Stimulated activated CD4-positive, alpha-beta T cell treated with anti-CD3 and anti-CD28 coated beads, Interleukin-15, amount 100 ng/mL, for 1 hour (primary cell): ENCODE data around the gene PERM1.
A peak's percentile ranks its signal among the peaks of the same experiment; 100 is the strongest.
"Not testable (repeated sequence)": the region's sequence is repeated elsewhere in the genome, so short reads cannot be mapped to it uniquely, and the experiment has no call there.

Source experiments
- DNase-seq, 2 donors: peaks; one replicate each; pipeline ENCODE4 v3.0.0-alpha.2; 2020; ENCODE audit warnings: low read depth in 1 of 2, low spot score in 1 of 2

PERM1 gene

DNA sequence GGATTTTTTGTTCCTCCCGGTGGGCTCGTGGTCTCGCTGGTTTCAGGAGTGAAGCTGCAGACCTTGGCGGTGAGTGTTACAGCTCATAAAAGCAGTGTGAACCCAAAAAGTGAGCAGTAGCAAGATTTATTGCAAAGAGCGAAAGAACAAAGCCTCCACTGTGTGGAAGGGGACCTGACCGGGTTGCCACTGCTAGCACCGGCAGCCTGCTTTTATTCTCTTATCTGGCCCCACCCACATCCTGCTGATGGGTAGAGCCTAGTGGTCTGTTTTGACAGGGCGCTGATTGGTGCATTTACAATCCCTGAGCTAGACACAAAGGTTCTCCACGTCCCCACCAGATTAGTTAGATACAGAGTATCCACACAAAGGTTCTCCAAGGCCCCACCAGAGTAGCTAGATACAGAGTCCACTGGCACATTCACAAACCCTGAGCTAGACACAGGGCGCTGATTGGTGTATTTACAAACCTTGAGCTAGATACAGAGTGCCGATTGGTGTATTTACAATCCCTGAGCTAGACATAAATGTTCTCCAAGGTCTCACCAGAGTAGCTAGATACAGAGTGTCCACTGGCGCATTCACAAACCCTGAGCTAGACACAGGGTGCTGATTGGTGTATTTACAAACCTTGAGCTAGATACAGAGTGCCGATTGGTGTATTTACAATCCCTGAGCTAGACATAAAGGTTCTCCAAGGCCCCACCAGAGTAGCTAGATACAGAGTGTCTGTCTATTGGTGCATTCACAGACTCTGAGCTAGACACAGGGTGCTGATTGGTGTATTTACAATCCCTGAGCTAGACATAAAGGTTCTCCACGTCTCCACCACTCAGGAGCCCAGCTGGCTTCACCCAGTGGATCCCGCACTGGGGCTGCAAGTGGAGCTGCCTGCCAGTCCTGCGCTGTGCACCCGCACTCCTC is 35.8 kb upstream of the PERM1 start:
- not testable (repeated sequence) for DNase-seq

DNA sequence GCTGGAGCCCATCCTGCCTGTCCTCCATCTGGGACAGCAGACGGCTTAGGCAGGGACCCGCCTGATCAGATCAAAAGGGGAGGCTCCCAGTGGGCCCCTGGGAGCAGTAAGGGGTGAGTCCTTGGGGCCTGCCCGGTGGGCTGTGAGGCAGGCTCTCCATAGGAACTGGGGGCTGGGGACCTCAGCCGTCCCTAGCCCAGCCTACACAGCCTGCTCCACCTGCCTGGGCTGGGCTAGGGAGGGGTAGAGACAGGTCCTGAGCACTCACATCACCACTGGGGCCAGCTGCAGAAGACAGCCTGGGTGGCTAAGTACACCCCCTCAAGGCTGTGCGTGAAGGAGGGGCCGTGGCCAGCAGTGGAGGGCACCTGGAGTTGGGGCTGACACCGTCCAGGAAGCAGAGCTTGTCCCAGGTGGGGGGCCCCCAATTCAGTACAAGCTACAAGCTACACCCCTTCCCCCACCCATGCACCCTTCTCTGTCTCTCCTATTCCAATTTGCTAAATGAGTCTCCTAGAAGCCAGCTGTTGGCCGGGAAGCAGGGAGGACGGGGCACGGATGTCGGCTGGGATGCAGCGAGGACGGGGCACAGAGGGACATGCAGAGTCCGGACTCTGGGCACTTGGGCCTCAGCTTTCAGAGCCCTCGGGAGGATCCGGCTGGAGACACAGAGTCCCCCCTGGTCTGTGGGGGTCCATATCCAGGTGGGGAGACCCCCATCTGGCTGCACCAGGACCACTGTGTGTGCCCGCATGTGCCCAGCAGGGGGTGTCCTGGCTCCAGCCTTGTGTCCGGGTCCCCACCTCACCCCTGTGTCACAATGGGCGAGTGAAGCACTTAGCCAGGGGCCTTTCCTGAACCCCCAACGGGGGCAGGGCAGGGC is 33.1 kb upstream of the PERM1 start:
- no peak for DNase-seq

DNA sequence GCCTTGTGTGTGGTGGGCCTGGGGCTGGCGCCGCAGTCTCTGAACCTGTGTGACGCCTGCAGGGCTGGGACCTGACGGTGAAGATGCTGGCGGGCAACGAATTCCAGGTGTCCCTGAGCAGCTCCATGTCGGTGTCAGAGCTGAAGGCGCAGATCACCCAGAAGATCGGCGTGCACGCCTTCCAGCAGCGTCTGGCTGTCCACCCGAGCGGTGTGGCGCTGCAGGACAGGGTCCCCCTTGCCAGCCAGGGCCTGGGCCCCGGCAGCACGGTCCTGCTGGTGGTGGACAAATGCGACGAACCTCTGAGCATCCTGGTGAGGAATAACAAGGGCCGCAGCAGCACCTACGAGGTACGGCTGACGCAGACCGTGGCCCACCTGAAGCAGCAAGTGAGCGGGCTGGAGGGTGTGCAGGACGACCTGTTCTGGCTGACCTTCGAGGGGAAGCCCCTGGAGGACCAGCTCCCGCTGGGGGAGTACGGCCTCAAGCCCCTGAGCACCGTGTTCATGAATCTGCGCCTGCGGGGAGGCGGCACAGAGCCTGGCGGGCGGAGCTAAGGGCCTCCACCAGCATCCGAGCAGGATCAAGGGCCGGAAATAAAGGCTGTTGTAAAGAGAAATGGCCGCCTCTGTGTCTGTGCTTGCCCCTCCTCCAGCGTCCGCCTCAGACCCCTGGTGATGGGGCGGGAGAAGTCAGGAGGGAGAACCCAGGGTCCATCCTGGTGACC is 32.2 kb upstream of the PERM1 start:
- no peak for DNase-seq

DNA sequence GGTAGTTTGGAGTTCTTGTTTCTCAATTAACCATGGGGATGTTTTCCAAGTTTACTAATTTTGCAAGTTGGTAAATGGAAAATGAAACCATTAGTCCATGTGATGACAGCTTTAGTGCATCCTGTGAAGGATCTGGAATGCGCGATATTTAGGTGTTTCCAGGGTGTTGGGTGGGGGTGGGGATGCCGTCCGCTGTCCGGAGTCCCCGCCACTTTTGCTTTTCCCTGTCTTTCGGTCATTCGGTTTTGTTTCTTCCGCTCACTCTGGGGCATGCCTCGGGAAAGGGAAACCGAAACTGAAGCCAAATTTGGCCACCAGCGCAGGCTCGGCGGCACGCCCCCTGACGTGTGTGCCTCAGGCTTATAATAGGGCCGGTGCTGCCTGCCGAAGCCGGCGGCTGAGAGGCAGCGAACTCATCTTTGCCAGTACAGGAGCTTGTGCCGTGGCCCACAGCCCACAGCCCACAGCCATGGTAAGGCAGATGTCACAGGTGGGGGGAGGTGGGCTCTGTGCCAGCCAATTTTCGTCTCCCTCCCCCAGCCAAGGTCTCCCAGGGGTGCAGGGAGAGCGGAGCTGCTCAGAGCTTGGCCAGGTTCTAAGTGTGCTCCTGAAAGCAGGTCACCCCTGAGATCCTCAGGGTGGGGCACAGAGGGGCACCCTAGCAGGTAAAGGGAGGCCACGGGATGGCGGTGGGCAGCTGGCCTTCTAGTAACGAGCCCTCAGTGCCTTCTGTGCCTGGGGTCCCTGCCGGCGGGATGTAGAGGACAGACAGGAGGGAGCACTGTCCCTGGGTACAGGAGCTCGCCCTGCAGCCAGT is 31.4 kb upstream of the PERM1 start, which contains the start of gene ISG15:
TSS of gene ISG15 (plus strand) at position 393 of the 817 bp plus-strand sequence. CDS start at position 470, 77 bp downstream.
- DNase-seq = peak; percentile 68 to 76

DNA sequence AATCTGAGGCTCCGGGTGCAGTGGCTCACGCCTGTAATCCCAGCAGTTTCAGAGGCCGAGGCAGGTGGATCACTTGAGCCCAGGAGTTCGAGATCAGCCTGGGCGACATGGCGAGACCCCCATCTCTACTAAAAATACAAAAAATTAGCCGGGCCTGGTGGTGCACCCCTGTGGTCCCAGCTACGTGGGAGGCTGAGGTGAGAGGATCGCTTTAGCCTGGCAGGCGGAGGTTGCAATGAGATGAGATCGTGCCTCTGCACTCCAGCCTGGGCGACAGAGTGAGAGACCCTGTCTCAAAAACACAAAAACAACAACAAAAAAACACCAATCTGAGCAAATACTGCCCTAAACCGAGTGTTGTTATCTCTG is 30.8 kb upstream of the PERM1 start:
- DNase-seq = not testable (repeated sequence)

- DNase-seq = no peak
These were observed 29.6 kb upstream of the PERM1 start for GRCh38 chr1:1011396-1011949.

- DNase-seq = not testable (repeated sequence)
These were observed 28.2 kb upstream of the PERM1 start for GRCh38 chr1:1010131-1010530.

DNA sequence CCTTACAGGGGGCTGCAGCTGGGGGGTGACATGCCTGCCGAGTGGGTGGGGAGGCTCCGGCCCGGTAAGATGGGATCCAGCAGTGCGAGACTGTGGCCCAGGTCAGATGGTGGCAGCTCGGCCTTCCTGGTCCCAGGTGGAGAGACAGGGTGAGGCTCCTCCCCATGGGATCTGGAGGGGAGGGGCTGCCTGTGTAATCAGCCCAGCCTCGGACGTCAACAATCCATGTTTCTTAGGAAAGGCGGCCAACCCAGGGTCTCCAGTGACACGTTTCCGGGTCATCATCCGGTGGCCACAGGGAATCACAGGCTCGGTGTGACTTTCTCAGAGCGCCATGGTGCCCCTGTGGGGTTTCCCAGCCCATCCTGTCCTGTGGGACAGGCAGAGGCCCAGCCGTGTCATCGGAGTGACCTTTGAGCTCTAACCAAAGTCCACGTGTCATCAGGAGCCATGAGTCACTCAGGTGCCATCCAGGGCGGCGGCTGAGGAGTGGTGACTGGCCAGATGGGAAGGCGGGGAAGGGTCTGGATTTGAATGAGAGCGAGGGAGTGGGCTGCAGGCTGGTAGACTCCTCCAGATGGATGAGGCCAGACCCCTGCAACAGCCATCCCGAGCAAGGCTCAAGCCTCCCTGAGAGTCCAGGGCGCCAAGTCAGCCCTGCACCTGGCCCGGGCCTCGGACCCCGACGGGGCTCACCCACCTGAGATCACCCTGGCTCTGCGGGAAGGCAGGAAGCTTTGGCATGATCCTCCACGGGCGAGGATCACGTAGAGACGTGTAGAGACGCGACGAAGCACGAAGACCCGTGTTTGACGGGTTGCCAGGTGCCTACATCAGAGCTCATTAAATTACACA is 24.6 kb upstream of the PERM1 start:
- no peak for DNase-seq

DNA sequence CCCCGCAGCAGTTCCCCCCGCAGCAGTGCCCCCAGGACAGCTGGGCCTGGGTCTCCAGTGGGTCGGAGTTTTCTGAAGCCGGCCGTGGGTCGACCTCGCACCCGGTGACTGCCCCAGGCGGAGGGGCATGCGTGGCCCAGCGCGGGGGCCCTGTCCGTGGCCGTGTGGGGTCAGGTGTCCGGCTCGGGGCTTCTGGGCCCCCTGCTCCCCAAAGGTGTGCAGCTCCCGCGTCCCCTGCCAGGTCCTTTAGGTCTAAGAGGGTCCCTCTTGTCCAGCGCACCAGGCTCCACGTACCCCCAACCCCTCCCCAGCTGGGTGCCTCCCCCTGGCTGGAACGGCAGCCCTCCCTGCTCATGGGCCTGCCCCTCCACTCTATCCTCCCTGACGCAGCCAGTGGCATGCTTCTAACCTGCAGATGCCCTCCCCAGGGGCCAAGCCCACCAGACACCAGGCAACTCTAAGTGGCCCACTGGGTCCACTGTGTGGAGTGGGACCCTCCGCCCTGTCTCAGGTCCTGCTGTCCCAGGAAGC is 23.9 kb upstream of the PERM1 start:
- DNase-seq = no peak

DNA sequence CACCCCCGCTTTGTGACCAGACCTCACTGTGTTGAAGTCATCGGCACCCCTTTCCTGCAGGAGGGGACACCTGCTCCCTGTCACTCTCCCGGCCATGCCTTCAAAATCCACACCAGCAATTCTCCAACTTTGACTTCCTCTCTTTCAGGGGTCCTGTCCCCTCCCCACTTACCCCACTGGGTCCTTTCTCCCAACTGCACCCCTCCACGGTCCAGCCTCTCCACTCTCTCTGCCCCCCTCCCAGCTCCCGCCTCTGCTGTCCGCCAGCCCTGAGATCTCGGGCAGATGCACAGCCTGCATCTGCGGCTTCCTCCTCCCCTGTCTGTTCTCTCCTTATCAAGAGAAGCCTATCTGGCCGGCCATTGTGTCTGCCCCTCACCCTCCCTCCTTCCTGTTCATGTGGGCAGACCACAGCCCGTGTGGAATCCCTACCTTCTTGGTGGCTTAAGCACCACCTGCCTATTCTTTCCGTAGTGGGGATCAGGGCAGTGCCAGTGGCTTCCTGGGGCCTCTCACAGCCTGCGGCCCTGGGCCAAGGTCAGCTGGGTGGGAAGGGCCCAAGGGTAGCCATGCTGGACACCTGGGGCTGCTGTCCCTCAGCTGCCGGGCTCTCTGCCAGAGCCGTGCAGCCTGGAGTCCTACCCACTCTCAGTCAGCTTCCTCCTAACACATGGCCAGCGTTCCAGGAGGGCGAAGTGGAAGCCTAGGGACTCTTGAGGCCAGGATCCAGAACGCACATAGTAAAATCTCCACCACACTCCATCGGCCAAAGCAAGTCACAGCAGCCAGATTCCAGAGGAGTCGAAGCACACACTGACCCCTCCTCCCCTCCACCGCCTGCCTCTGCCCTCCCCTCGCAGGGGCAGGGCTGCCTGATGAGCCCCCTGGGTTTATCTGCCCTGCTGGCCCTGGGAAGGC is 23.1 kb upstream of the PERM1 start:
- DNase-seq = no peak

DNA sequence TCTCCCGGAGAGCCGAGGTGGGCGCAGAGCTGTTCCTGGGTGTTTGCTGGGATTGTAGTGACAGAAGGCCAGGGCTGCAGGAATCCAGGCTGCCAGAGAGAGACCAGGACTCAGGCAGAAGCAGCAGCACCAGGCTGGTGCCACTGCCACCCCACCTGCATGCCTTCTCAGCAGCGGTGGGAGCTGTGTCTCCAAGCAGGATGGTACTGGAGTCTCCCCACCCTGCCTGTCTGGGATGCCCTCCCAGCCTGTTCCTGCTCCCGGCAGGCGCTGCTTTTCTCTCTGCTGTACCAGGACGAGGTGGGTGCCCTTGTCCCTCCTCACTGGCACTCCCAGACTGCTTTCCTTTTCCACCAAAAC is 22.5 kb upstream of the PERM1 start:
- DNase-seq = no peak

GRCh38 chr1:1003618-1004419 is 21.9 kb upstream of the PERM1 start:
- DNase-seq = no peak

- DNase-seq = no peak
These were observed 19.3 kb upstream of the PERM1 start for GRCh38 chr1:1001057-1001783.

DNA sequence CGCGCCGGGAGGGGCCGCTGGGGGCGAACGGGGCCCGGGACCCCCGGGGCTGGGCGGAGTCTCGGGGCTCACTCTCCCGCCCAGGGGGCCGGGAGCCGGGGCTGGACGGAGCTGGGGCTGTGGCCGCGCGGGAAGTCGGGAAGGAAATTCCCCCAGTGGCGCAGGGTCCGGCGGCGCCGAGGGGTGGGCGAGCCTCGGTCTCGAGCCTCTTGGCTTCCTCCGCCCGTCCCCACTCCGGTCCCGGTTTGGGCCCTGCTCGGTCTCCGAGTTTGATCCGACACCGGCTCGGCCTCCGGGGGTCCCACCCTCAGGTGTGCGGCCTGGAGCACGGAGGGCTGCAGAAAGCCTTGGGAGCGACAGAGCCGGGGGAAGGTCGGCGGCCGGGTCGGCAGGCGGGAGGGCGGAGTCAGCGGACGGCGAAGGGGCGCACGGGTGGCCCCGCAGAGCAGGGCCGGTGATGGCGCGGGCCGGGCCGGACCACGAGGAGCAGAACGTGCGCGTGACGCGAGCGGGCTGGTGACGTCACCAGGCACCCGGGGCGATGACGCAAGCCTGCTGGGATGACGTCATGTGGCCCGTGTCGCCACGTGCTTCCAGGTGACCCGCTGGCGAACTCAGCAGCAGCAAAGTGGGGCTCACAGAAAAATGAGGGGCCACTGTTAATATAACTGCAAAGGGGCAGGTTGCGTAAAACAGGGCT is 18.6 kb upstream of the PERM1 start:
- DNase-seq = peak in 1 of 2 donors; percentile 63

DNA sequence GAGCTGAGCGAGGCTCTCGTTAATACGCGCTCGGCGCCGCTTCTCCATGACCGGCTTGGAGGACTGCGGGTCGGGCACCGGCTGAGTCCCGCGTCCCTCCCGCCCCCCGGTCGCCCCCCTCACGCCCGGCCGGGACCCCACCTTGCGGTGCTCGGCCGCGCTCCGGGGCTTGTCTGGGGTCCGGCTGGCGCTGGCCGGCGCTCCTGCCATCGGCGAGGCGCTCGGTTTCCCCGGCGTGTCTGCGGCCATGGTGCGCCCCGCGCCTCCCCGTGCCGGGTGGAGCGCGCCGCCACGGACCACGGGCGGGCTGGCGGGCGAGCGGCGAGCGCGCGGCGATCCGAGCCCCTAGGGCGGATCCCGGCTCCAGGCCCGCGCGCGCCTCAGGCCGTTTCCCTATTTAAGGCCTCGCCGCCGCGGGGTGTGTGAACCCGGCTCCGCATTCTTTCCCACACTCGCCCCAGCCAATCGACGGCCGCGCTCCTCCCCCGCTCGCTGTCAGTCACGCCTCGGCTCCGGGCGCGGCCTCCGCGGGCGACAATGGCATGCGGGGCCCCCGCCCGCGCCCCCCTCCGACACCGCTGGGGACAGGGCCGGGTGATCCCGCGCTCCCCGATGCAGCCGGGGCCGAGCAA is 17.9 kb upstream of the PERM1 start, which contains the start of gene HES4:
TSS of gene HES4 (minus strand) at position 373 of the 632 bp plus-strand sequence. CDS start at position 249, 124 bp downstream.
- peak in 1 of 2 donors; percentile 54 for DNase-seq
